Activated T-cell treated with anti-CD3 and anti-CD28 coated beads, Interleukin-2, amount 50 U/mL, for 72 hours (primary cell): ENCODE data around the gene EXOC4. TPM values are rescaled to one million over a fixed set of nuclear protein-coding genes. Genes with fewer than 3 reads are reported as not detected.

ENCODE experiments used
- ATAC-seq, 2 donors: fragments of 150-1000 bp; cut with Tn5 transposase; replicated peaks in 1 of 2; 2 replicates each; pipeline ENCODE4 v1.10.0; 2021; ENCODE audit warnings: moderate library complexity in 2 of 2, mild to moderate bottlenecking in 1 of 2
- DNase-seq, 2 donors: peaks; one replicate each; pipeline ENCODE4 v3.0.0; 2021 to 2022; ENCODE audit warnings: mixed read lengths in 1 of 2
- H3K27ac Mint-ChIP-seq: one replicate; pipeline ENCODE4 v1.8.0; 2022; ENCODE audit warnings: mild to moderate bottlenecking, moderate library complexity, mixed read lengths
- H3K27me3 Mint-ChIP-seq: one replicate; pipeline ENCODE4 v1.8.0; 2022; ENCODE audit warnings: low read depth, mixed read lengths
- H3K36me3 Mint-ChIP-seq, 2 donors: one replicate each; pipeline ENCODE4 v1.8.0; 2022; ENCODE audit warnings: mixed read lengths in 2 of 2, mild to moderate bottlenecking in 1 of 2; ENCODE audit not compliant: insufficient read depth in 2 of 2
- H3K4me1 Mint-ChIP-seq: one replicate; pipeline ENCODE4 v1.8.0; 2022; ENCODE audit warnings: low read depth, mixed read lengths
- H3K4me3 Mint-ChIP-seq, 2 donors: one replicate each; pipeline ENCODE4 v1.8.0; 2022; ENCODE audit warnings: mild to moderate bottlenecking in 2 of 2, mixed read lengths in 2 of 2, moderate library complexity in 2 of 2
- H3K9me3 Mint-ChIP-seq, 2 donors: one replicate each; pipeline ENCODE4 v1.8.0; 2022; ENCODE audit warnings: mixed read lengths in 2 of 2
- total RNA-seq, 2 donors: library from RNA; stranded (reverse); gene quantifications; one replicate each; pipeline ENCODE4 v1.2.3, GENCODE V29; 2022

EXOC4 gene
- total RNA-seq, 2 donors from 2014 or later = 74.1 to 76.3 TPM

DNA sequence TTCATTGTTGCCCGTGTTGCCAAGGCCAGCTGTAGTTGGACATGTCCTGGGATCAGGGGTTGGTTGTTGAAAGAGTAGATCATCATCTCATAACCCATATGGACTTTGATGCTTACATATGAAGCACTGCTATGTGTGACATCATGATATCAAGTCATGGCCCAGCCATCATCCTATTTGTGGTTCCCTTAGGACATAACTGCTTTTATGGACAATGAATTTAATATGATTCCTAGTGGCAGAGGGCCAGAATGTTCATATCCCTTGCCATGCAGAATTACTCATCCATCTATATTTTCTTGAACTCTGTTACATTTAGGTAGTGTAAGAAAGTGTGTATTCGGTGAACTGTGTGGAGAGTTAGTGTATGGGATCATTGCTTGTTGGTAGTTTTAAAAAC is 530.4 kb downstream of the EXOC4 start:
- no peak overlapping the region for H3K27ac Mint-ChIP-seq
- no peak overlapping the region for H3K4me3 Mint-ChIP-seq
- H3K9me3 Mint-ChIP-seq = peaks cover 0 to 2% of the 10 kb centered on the region in 2 donors
- no peaks in the 10 kb centered on the region for H3K27me3 Mint-ChIP-seq
- peaks cover 2 to 4% of the 10 kb centered on the region in 2 donors for H3K36me3 Mint-ChIP-seq
- no peak for DNase-seq
- no peak for ATAC-seq
- H3K4me1 Mint-ChIP-seq = peaks cover 1% of the 10 kb centered on the region

DNA sequence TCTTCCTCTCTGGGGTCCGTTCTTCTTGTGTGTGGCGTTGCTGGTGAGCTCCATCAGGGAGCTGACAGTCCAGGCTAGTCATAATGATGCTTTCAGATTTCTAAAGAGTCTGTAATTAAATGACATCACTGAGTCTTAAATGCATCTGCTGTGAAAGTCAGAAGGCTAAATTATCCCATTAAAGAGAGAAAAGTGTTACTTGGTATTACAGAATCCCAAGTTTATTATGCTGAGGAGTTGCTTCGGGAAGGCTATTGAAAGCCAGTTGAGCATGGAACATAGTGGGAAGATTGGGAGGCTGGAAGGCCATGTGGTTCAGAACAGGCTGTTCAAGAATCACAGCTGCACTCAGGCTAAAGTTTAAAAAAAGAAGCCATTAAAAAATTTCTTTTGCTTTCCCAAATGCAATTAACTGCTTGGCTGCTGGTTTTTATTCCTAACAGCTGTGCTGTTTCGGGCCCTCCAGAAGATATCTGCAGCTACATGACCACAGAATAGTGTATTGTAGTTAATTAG is 531.7 kb downstream of the EXOC4 start:
- DNase-seq (no peak), ATAC-seq (no peak)
- peaks cover 0 to 1% of the 10 kb centered on the region in 2 donors for H3K9me3 Mint-ChIP-seq
- H3K36me3 Mint-ChIP-seq = peaks cover 1 to 2% of the 10 kb centered on the region in 2 donors
- H3K27ac Mint-ChIP-seq = no peak overlapping the region
- no peak overlapping the region for H3K4me3 Mint-ChIP-seq
- no peaks in the 10 kb centered on the region for H3K4me1 Mint-ChIP-seq
- H3K27me3 Mint-ChIP-seq = no peaks in the 10 kb centered on the region

DNA sequence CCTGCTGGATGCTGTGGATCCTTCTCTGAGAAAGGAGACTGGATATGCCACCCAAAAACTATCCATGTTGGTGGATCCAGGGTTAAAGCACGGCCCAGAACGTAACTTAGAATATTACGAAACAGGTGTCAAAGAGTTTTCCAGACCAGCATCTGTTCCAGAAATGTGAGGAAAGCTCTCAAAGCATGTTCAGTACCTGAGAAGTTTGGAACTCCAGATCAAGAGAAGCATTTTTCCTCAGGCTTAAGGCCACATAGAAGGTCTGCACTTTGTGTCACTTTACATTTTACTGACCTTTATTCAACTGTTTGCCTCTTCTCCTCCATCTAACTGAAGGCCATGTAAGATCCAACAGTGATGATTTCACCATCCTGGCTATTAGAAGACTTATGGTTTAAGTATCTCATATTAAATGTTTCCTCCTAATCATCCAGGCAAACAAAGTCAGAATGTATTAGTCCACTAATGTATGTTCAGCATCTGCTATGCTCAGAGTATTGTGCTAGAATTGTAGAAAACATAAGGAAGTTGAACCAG is 533.6 kb downstream of the EXOC4 start:
- no peak overlapping the region for H3K4me3 Mint-ChIP-seq
- no peak for ATAC-seq
- DNase-seq = no peak
- H3K36me3 Mint-ChIP-seq = peaks cover 0 to 1% of the 10 kb centered on the region in 2 donors
- H3K4me1 Mint-ChIP-seq = no peaks in the 10 kb centered on the region
- no peaks in the 10 kb centered on the region for H3K27me3 Mint-ChIP-seq
- no peaks in the 10 kb centered on the region for H3K9me3 Mint-ChIP-seq
- no peak overlapping the region for H3K27ac Mint-ChIP-seq

DNA sequence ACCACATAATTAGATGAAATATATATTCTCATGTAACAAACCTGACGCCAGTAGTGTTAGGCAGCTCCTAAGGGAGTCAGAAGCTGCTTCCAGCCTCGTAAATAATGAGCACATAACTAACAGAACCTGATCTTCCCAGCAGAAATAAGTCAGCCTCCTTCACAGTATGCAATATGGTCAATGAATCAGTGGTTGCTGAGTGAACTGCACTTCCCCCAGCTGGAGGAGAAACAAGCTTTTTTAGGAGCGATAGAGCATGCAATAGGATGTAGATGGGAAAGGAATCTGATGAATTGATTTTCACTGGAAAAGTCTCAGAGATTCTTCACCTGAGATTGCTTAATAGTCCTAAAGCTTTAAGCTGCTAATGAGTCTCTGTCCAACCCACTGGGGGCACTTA is 537.1 kb downstream of the EXOC4 start:
- Mint-ChIP-seq H3K27me3 (no peaks in the 10 kb centered on the region), H3K27ac (no peak overlapping the region), H3K9me3 (no peaks in the 10 kb centered on the region), H3K36me3 (peaks cover 0 to 1% of the 10 kb centered on the region in 2 donors), H3K4me3 (no peak overlapping the region), H3K4me1 (no peaks in the 10 kb centered on the region)
- ATAC-seq (no peak), DNase-seq (no peak)

DNA sequence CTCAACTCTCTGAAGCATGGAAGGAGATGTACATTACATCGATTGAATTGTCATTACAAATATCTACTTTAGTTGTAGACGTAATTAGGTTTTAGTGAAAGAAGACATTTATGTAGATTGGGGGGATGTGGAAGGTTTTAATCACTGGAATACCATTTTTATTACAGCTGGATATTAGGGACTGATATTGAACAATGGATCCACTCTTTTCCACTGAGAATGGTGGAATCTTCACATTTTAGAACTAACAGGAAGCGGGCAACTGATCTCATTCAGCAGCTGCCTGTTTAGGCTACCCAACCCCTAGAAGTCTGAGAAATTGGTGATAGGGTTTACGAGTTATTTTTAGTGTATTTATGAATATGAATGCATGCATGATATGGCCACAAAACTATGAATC is 538.0 kb downstream of the EXOC4 start:
- Mint-ChIP-seq H3K4me3 (no peak overlapping the region), H3K36me3 (peaks cover 0 to 1% of the 10 kb centered on the region in 2 donors), H3K9me3 (no peaks in the 10 kb centered on the region), H3K4me1 (no peaks in the 10 kb centered on the region), H3K27me3 (no peaks in the 10 kb centered on the region), H3K27ac (no peak overlapping the region)
- DNase-seq (no peak), ATAC-seq (no peak)

DNA sequence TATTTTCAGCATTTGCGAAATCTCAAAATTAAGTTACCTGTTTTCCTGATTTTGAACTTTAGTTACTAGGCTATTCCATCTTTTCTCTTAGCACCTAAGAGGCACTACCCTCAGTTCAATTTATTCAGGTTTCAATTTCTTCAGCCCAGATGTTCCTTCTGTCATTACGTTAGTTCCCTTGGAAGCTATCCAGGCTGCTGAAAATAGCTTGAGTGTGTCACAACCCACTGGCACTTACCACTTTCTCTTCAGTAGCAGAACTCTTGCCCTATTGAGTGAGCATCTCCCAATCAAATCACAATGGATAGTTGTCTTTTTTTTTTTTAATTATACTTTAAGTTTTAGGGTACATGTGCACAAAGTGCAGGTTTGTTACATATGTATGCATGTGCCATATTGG is 541.6 kb downstream of the EXOC4 start:
- no peaks in the 10 kb centered on the region for H3K4me1 Mint-ChIP-seq
- no peaks in the 10 kb centered on the region for H3K36me3 Mint-ChIP-seq
- no peaks in the 10 kb centered on the region for H3K27me3 Mint-ChIP-seq
- ATAC-seq (no peak), DNase-seq (no peak)
- H3K27ac Mint-ChIP-seq = no peak overlapping the region
- H3K9me3 Mint-ChIP-seq = no peaks in the 10 kb centered on the region
- no peak overlapping the region for H3K4me3 Mint-ChIP-seq

DNA sequence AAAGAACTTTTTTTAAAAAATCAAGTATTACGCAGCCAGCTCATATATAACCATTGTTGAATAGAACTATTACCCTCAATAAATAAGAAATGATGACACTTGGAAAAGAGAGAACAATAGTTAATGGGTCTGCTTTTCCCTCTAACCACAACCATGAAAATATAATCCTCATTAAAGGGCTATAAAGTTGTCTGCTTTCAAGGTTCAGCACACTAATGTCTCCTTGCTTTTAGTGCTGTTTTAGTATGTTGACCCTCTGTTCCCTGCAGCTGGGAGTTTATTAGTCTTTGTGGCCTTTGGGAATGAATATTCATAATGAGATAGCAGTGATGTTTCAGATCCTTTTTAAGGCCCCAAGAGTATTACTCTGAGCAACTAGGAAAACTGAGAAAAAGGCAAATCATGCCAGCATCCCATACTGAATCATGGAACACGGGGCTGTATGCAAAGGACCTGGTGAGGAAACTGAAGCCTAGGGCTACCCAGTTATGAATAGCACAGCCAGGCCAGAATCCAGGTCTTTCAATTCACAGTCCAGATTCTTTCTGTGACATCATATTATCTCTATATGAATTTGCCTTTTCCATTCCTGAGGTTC is 542.3 kb downstream of the EXOC4 start:
- Mint-ChIP-seq H3K4me3 (no peak overlapping the region), H3K27ac (no peak overlapping the region), H3K27me3 (no peaks in the 10 kb centered on the region)

DNA sequence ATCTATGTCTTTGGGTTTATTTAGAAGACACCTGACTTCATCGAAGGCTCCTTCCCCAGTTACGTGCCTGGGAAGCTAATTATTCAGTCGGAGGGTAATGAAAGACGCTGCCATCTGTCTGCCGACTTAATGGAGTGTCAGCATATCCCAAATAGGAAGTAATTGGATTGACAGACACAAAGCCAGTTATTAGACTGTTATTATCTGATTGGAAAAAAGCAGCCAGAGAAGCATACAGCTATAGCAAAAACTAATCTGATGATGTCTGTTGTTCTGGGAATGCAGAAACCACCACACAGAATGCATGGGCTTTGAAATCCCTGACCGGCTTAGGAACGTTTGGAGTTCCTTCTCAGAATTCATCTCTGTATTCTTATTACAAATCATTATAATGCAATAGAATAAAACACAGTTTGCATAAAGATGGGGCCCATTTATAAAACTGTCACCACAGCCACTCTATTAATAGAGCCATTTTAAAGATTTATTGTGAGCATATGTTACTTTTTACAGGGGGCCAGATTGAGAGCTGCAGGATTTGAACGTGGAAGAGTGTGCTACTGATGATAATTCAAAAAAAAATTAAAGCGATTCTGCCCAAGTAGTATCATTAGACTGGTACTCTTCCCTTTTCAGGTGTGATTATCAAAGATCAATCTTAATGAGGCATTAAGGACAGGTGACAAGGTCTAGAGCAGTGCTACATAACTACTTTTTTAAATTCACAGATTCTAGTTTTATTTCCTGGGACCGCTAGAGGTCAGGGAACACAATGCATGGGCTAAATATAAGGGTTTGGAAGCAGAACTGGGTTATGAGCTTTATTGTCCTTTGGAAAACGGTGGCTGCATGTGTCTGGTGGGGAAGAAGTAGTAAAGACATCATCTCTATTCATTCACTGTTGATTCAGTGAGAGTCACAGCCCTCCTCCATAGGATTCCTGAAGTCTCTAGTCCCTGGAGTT is 544.2 kb downstream of the EXOC4 start:
- Mint-ChIP-seq H3K27ac (no peak overlapping the region), H3K4me1 (no peaks in the 10 kb centered on the region), H3K27me3 (no peaks in the 10 kb centered on the region), H3K9me3 (no peaks in the 10 kb centered on the region), H3K36me3 (no peaks in the 10 kb centered on the region), H3K4me3 (no peak overlapping the region)
- no peak for ATAC-seq
- DNase-seq = no peak

More for the DNA sequence above, 542.3 kb downstream of the EXOC4 start:
- no peaks in the 10 kb centered on the region for H3K9me3 Mint-ChIP-seq
- no peaks in the 10 kb centered on the region for H3K4me1 Mint-ChIP-seq
- DNase-seq = no peak
- no peaks in the 10 kb centered on the region for H3K36me3 Mint-ChIP-seq
- ATAC-seq = no peak

DNA sequence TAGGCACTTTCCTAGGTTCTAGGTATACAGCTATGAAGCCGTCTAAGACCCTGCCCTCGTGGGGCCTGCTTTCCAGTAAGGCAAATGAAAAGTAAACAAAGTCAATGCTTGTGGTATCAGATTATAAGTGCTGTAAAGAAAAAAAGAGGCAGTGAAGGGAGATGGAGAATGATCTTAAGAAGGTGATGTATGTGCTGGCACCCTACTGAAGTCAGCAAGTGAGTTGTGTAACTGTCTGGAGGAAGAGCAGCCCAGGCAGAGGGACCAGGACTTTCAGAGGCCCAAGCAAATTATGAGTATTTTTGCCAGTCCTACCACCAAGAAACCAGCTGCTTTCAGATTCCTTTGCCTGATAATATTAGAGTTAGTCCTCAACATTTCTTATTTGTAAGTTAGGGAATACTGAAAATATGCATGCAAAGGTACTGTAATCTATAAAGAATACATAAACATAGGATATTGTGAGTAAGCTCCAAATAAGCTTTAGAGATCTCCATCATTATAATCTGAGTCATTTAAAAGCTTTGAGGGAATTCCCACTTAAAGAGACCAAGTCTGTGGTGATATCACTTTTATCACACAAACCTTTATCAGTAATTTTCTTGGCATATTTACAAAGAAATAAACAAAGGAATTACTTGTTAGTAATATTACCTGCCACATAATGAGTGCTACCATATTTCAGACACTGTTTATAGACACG is 545.1 kb downstream of the EXOC4 start:
- Mint-ChIP-seq H3K4me1 (no peaks in the 10 kb centered on the region), H3K36me3 (no peaks in the 10 kb centered on the region), H3K27me3 (no peaks in the 10 kb centered on the region), H3K9me3 (no peaks in the 10 kb centered on the region), H3K4me3 (no peak overlapping the region), H3K27ac (no peak overlapping the region)
- DNase-seq (no peak), ATAC-seq (no peak)

DNA sequence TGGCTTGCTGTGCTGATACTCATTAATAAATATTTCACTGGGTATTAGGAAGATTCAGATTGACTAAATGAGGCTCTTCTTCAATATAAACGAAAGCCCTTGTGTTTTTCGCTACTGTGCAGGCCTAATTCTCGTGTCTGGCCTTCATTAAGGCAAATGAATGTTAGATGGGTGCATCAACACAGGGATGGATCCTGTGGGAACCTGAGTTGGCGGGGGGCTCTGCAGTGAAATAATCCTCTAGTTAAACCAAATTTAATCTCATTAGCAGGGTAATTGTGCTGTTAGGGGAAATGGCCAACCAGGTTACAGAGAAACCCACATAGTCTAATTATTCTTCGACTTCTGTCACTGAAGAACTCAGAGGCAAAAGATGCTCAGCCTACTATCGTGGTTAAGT is 548.5 kb downstream of the EXOC4 start:
- ATAC-seq (no peak), DNase-seq (no peak)
- no peak overlapping the region for H3K4me3 Mint-ChIP-seq
- no peak overlapping the region for H3K27ac Mint-ChIP-seq
- no peaks in the 10 kb centered on the region for H3K27me3 Mint-ChIP-seq
- H3K4me1 Mint-ChIP-seq = no peaks in the 10 kb centered on the region
- no peaks in the 10 kb centered on the region for H3K9me3 Mint-ChIP-seq
- no peaks in the 10 kb centered on the region for H3K36me3 Mint-ChIP-seq

DNA sequence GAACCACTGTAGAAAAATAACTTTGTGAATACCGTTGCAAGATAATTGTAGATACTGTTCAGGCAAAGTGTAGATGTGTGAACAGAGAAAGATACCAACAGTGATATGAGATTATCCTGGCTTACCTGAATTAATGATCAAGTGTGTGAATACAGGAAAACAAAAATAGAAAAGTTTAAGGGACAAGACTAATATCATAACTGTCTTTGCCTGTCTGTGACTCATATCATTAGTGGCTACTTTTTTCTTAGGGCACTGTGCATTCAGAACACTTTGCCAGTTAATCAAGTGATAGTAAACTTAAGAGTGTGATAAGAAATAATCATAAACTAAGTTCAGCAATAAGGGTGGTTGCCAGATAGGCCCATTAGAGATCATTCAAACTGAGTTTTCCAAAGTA is 551.2 kb downstream of the EXOC4 start:
- Mint-ChIP-seq H3K27ac (peak overlapping the region; percentile 46), H3K4me3 (no peak overlapping the region), H3K4me1 (no peaks in the 10 kb centered on the region), H3K9me3 (no peaks in the 10 kb centered on the region), H3K27me3 (no peaks in the 10 kb centered on the region), H3K36me3 (no peaks in the 10 kb centered on the region)
- DNase-seq (no peak), ATAC-seq (no peak)

DNA sequence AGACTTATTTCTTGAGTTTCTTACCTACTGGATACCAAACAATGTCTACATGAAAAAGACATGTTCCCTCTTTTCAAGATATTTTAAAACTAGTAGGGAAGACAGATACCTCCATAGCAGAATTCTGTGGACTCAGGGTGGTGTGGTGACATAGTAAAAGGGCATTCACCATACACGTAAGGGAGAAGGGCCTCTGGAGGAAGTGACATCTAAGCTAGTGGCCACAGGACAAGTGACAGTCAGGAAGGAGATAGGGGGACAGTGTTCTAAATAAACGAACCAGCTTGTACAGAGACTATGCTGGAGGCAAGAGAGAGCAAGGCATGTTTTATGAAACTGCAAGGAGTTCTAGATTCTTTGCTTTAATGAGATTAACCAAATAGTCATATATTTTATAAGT is 552.5 kb downstream of the EXOC4 start:
- H3K4me1 Mint-ChIP-seq = no peaks in the 10 kb centered on the region
- H3K27me3 Mint-ChIP-seq = no peaks in the 10 kb centered on the region
- DNase-seq = no peak
- no peaks in the 10 kb centered on the region for H3K9me3 Mint-ChIP-seq
- H3K4me3 Mint-ChIP-seq = no peak overlapping the region
- no peaks in the 10 kb centered on the region for H3K36me3 Mint-ChIP-seq
- no peak for ATAC-seq
- no peak overlapping the region for H3K27ac Mint-ChIP-seq
